IMR-90 (cell line): ENCODE measurements around the gene STARD4. TPM values are rescaled to one million over a fixed set of nuclear protein-coding genes. Genes with fewer than 3 reads are reported as not detected.
A peak's percentile ranks its signal among the peaks of the same experiment; 100 is the strongest.

Experiments
- ATAC-seq: fragments of 200-7000 bp; cut with Tn5 transposase; 2 replicates; pipeline ENCODE4 v1.9.1; 2020; ENCODE audit warnings: low read depth, mild to moderate bottlenecking, moderate library complexity
- BruUV-seq: library from RNA; stranded (reverse); fragments of 400-500 nt; replicated peaks from 2 replicates; lab custom pipeline; 2021; lab: Mats Ljungman, UMichigan
- CTCF ChIA-PET: fragments of 300-600 bp; formaldehyde crosslinking; extraction: SDS; loops from one replicate; lab custom pipeline; 2021; ENCODE audit warnings: antibody characterized with exemption; lab: Yijun Ruan, JAX
- POLR2A ChIA-PET: fragments of 300-600 bp; sonication (Branson Sonifier 250); formaldehyde crosslinking; loops from one replicate; lab custom pipeline; 2022; ENCODE audit warnings: antibody characterized with exemption; ENCODE audit not compliant: unreplicated experiment; lab: Charles Lee
- DNase-seq: peaks from one replicate; pipeline ENCODE4 v3.0.0; 2013
- H2AFZ ChIP-seq: replicated peaks from 2 replicates; pipeline ENCODE3; 2013; ENCODE audit warnings: low read length, mild to moderate bottlenecking; ENCODE audit not compliant: poor library complexity
- H2AK5ac ChIP-seq: 2 replicates; pipeline ENCODE4 v1.6.1; 2013; ENCODE audit warnings: low read depth, low read length, inconsistent platforms
- H2AK9ac ChIP-seq: replicated peaks from 2 replicates; pipeline ENCODE3; 2013; ENCODE audit warnings: mild to moderate bottlenecking, low read depth, low read length, moderate library complexity; ENCODE audit not compliant: poor library complexity
- H2BK120ac ChIP-seq: 2 replicates; pipeline ENCODE4 v1.6.1; 2013; ENCODE audit warnings: low read depth, low read length, inconsistent platforms
- H2BK15ac ChIP-seq: 3 replicates; pipeline ENCODE4 v1.6.1; 2013; ENCODE audit warnings: low read depth, low read length, inconsistent platforms
- H2BK20ac ChIP-seq: 2 replicates; pipeline ENCODE4 v1.6.1; 2013; ENCODE audit warnings: low read depth, mild to moderate bottlenecking, inconsistent platforms, low read length, moderate library complexity
- H2BK5ac ChIP-seq: 2 replicates; pipeline ENCODE4 v1.6.1; 2013; ENCODE audit warnings: mild to moderate bottlenecking, low read depth, low read length, inconsistent platforms; ENCODE audit not compliant: poor library complexity, severe bottlenecking
- H3K14ac ChIP-seq: replicated peaks from 2 replicates; pipeline ENCODE4 v1.6.1; 2013; ENCODE audit warnings: low read depth, low read length, inconsistent platforms
- H3K18ac ChIP-seq: 2 replicates; pipeline ENCODE4 v1.6.1; 2013; ENCODE audit warnings: low read depth, low read length, control low read depth
- H3K23ac ChIP-seq: 2 replicates; pipeline ENCODE4 v1.6.1; 2013; ENCODE audit warnings: low read depth, low read length, inconsistent platforms
- H3K27ac ChIP-seq: 2 replicates; pipeline ENCODE4 v1.5.1; 2013; ENCODE audit warnings: mild to moderate bottlenecking, control low read depth, low read length; ENCODE audit not compliant: insufficient read depth
- H3K27me3 ChIP-seq: 2 replicates; pipeline ENCODE4 v1.6.1; 2013; ENCODE audit warnings: low read length; ENCODE audit not compliant: control insufficient read depth, insufficient read depth
- H3K36me3 ChIP-seq: 2 replicates; pipeline ENCODE4 v1.6.1; 2013; ENCODE audit warnings: low read length, mixed read lengths; ENCODE audit not compliant: control insufficient read depth, insufficient read depth
- H3K4ac ChIP-seq: 2 replicates; pipeline ENCODE4 v1.6.1; 2013; ENCODE audit warnings: low read depth, low read length, inconsistent platforms
- H3K4me1 ChIP-seq: 2 replicates; pipeline ENCODE4 v1.6.1; 2013; ENCODE audit warnings: low read length, mixed read lengths; ENCODE audit not compliant: control insufficient read depth, insufficient read depth
- H3K4me2 ChIP-seq: 2 replicates; pipeline ENCODE4 v1.6.1; 2013; ENCODE audit warnings: low read depth, mild to moderate bottlenecking, control low read depth, low read length, moderate library complexity
- H3K4me3 ChIP-seq: 2 replicates; pipeline ENCODE4 v1.5.1; 2013; ENCODE audit warnings: low read depth, mild to moderate bottlenecking, control low read depth, low read length, moderate library complexity; ENCODE audit not compliant: insufficient read depth
- H3K56ac ChIP-seq: 2 replicates; pipeline ENCODE4 v1.6.1; 2013; ENCODE audit warnings: low read length, inconsistent platforms; ENCODE audit not compliant: insufficient read depth; ENCODE audit errors: extremely low read depth
- H3K79me1 ChIP-seq, 2 experiments: 2 replicates each; pipeline ENCODE4 v1.6.1; 2013; ENCODE audit warnings: low read length in 2 of 2, inconsistent platforms in 1 of 2, low read depth in 1 of 2
- H3K9ac ChIP-seq: 2 replicates; pipeline ENCODE4 v1.6.1; 2013; ENCODE audit warnings: low read depth, low read length, control low read depth
- H3K9me1 ChIP-seq: 2 replicates; pipeline ENCODE4 v1.6.1; 2013; ENCODE audit warnings: low read length, inconsistent platforms; ENCODE audit not compliant: insufficient read depth
- H3K9me3 ChIP-seq: 2 replicates; pipeline ENCODE4 v1.6.1; 2013; ENCODE audit warnings: low read length; ENCODE audit not compliant: control insufficient read depth, insufficient read depth
- H4K20me1 ChIP-seq: 2 replicates; pipeline ENCODE4 v1.6.1; 2013; ENCODE audit warnings: low read length, inconsistent platforms; ENCODE audit not compliant: insufficient read depth
- H4K5ac ChIP-seq: 2 replicates; pipeline ENCODE4 v1.6.1; 2013; ENCODE audit warnings: mild to moderate bottlenecking, low read depth, low read length, control low read depth
- H4K8ac ChIP-seq, 2 experiments: 2 replicates each; pipeline ENCODE4 v1.6.1; 2013; ENCODE audit warnings: low read depth in 2 of 2, low read length in 2 of 2, control low read depth in 1 of 2, inconsistent platforms in 1 of 2
- H4K91ac ChIP-seq: 2 replicates; pipeline ENCODE4 v1.6.1; 2013; ENCODE audit warnings: low read depth, low read length, inconsistent platforms; ENCODE audit not compliant: insufficient read depth
- MAZ ChIP-seq: IDR thresholded peaks from 2 replicates; pipeline ENCODE4 v1.6.1; 2012; ENCODE audit warnings: low read depth, mild to moderate bottlenecking, low read length, improper control_type of control experiment, moderate library complexity, borderline replicate concordance
- MXI1 ChIP-seq: IDR thresholded peaks from 2 replicates; pipeline ENCODE4 v1.6.1; 2012; ENCODE audit warnings: low read depth, mild to moderate bottlenecking, low read length, moderate library complexity, borderline replicate concordance
- RAD21 ChIP-seq: IDR thresholded peaks from 2 replicates; pipeline ENCODE4 v1.6.1; 2012; ENCODE audit warnings: low read length, improper control_type of control experiment
- RFX5 ChIP-seq: IDR thresholded peaks from 2 replicates; pipeline ENCODE4 v1.8.0; 2012; ENCODE audit warnings: low read depth, mild to moderate bottlenecking, low read length, moderate library complexity
- SMC3 ChIP-seq: fragments of 150-350 bp; IDR thresholded peaks from 2 replicates; pipeline ENCODE4 v1.6.1; 2016; ENCODE audit warnings: low read depth, mild to moderate bottlenecking, antibody characterized with exemption, low read length, moderate library complexity
- WGBS, 2 experiments: methylation state at CpG; one replicate each; pipeline versions ENCODE4 v1.1.5 to v1.1.7; 2013; ENCODE audit warnings: missing lambda C conversion rate in 2 of 2; ENCODE audit not compliant: insufficient read length in 1 of 2; ENCODE audit errors: extremely low coverage in 2 of 2; 5-methylcytosine and 5-hydroxymethylcytosine counted together
- dilution Hi-C: fragments of 300-500 bp; cut with HindIII; formaldehyde crosslinking; loops from one replicate; pipeline ENCODE4 v1.14.3; 2018; ENCODE audit warnings: low sequenced_read_pairs; ENCODE audit not compliant: unreplicated experiment
- in situ Hi-C: fragments of 300-500 bp; cut with MboI; formaldehyde crosslinking; loops from 3 replicates; pipeline ENCODE4 v1.14.3; 2019; ENCODE audit warnings: low sequenced_read_pairs, inconsistent platforms, mixed read lengths
- intact Hi-C: fragments of 100-400 bp; cut with micrococcal nuclease; formaldehyde crosslinking; loops from 2 replicates; pipeline ENCODE4 v1.10.0; 2022
- polyA plus RNA-seq, 3 experiments: library from polyadenylated mRNA; depleted of rRNA; stranded (reverse); fragments of >200 nt; gene quantifications; 2 replicates each; pipeline ENCODE4 v1.2.3, GENCODE V29; 2012; ENCODE audit warnings: low replicate concordance in 1 of 3
- total RNA-seq: library from RNA; depleted of rRNA; stranded (reverse); fragments of >200 nt; gene quantifications from 2 replicates; pipeline ENCODE4 v1.2.3, GENCODE V29; 2012

Gene STARD4
- total and polyA plus RNA-seq, 2 of the 4 experiments (the other 2 are of a cell fraction), result 21.5 to 30.3 TPM

DNA sequence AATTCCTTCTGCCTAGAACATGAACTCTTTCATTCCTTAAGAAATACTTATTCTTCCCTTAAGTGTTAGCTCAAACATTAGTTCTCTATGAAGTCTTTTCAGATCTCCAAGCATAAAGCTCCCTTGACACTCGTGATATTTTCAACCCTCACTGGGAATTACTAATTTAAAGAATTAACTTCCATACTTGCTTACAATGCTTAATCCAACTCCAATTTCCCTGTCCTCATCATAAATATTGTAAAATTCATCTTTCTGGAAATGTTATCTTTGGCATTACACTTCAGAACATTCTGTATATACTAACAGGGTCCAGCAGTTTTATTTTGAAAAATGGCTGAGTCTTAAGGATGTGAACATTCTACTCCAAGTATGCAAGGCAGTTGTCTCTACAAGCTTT is 7.2 kb downstream of the STARD4 start:
- H3K4me2 ChIP-seq, result no peak overlapping the region
- no TSS peak for BruUV-seq
- intact Hi-C loops (no loop called here), dilution Hi-C loops (no loop called here), in situ Hi-C loops (no loop called here)
- H2AK5ac ChIP-seq, result no peak overlapping the region
- H3K27ac ChIP-seq, result no peak overlapping the region
- H2BK5ac ChIP-seq, result peak overlapping the region; percentile 21
- H2AFZ ChIP-seq, result no peak overlapping the region
- no peaks in the 10 kb centered on the region for H3K9me3 ChIP-seq
- H3K36me3 ChIP-seq, result 0 out of 2 replicates have a peak, but pooled peaks cover 2% of the 10 kb centered on the region
- no peak overlapping the region for H2BK120ac ChIP-seq
- peaks cover 4% of the 10 kb centered on the region for H3K4me1 ChIP-seq
- H2AK9ac ChIP-seq, result no peak overlapping the region
- DNase-seq, result no peak
- H3K9me1 ChIP-seq, result no peaks in the 10 kb centered on the region
- peak; percentile 24; the same call in 1 of the 2 replicates for ATAC-seq
- H3K4ac ChIP-seq, result no peak overlapping the region
- H2BK20ac ChIP-seq, result no peak overlapping the region
- H4K20me1 ChIP-seq, result no peaks in the 10 kb centered on the region
- no peaks in the 10 kb centered on the region for H3K27me3 ChIP-seq
- no peak overlapping the region for H4K8ac ChIP-seq
- no CpG with 5 or more reads among the region's 1 CpG for WGBS, 2 experiments
- no peak overlapping the region for H2BK15ac ChIP-seq
- H3K18ac ChIP-seq, result no peak overlapping the region
- no peak overlapping the region for H3K23ac ChIP-seq
- POLR2A ChIA-PET, result no interaction called here
- CTCF ChIA-PET, result interaction anchor here (0.6 kb wide), 1 partner anchor 28 kb away, joined by 4 read pairs; no protein-coding TSS in a partner anchor
- H4K91ac ChIP-seq, result no peak overlapping the region
- no peak overlapping the region for H3K9ac ChIP-seq
- H3K79me1 ChIP-seq, result peaks cover 5 to 6% of the 10 kb centered on the region in 2 experiments; a peak in 1 of 4 replicates
- no peak overlapping the region for H3K56ac ChIP-seq
- no peak for TF ChIP-seq MAZ
- TF ChIP-seq MXI1, result no peak
- no peak for TF ChIP-seq RAD21
- no peak for TF ChIP-seq RFX5
- TF ChIP-seq SMC3, result no peak
- H3K14ac ChIP-seq, result no peak overlapping the region
- H4K5ac ChIP-seq, result no peak overlapping the region
- H3K4me3 ChIP-seq, result no peak overlapping the region
